ENCODE data around the gene SNAI1. TPM values are rescaled to one million over a fixed set of nuclear protein-coding genes. Genes with fewer than 3 reads are reported as not detected.

Gene SNAI1
- polyA plus RNA-seq, 1 experiment: 2.3 TPM

DNA sequence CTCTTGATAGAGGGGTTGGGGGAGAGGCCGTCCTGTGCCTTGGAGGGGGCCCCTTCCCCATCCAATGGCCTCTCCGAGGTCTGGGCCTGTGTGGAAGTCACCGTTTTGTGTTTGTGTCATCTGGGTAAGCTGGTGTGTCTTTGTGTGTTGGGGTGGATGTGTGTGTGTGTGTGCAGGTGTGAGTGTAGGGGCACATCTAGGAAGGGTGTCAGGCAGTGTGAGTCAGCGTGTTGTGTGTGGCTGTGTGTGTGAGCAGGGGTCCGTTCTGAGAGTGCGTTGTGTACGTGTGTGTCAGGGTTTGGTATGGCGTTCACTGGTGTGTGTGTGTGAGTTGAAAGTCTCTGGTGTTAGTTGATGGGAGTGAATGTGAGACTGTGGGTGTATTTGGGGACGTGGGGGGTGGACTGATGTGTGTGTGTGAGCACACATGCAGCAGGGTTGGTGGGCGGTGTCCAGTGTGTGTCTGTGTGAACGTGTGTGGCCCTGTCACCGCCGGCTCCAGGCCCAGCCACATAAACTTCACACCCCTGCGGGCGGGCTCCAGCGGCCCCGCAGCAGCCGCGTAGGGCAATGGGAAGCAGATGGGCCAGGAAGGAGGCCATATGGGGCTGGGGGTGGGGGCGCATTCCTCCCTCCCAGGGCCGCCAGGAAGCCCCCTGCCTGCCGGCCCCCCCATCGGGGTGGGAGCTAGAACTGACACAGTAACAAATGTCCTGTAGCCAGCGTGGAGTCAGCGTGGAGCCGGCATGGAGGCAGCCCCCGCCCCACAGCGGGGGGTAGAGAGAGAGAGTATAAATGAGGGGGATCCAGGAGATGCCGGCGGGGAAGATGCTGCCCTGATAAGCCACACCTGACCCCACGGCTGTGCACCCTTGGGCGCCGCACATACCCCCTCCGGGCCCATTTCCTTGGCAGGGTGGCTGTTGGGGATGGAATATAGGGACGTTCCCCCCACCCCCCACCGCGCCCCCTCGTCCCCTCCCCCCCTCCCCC lies 32.1 kb downstream of the SNAI1 start:
- TF ChIP-seq, protein P1, sequence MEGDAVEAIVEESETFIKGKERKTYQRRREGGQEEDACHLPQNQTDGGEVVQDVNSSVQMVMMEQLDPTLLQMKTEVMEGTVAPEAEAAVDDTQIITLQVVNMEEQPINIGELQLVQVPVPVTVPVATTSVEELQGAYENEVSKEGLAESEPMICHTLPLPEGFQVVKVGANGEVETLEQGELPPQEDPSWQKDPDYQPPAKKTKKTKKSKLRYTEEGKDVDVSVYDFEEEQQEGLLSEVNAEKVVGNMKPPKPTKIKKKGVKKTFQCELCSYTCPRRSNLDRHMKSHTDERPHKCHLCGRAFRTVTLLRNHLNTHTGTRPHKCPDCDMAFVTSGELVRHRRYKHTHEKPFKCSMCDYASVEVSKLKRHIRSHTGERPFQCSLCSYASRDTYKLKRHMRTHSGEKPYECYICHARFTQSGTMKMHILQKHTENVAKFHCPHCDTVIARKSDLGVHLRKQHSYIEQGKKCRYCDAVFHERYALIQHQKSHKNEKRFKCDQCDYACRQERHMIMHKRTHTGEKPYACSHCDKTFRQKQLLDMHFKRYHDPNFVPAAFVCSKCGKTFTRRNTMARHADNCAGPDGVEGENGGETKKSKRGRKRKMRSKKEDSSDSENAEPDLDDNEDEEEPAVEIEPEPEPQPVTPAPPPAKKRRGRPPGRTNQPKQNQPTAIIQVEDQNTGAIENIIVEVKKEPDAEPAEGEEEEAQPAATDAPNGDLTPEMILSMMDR (IDR thresholded peaks at IDR 0.05; ENCODE audit: low read depth, low read length): no peak
- Histone ChIP-seq H3K27ac (ENCODE audit: low read depth, low read length) (no peak overlapping the region), H3K4me3 (ENCODE audit: low read depth, low read length) (no peak overlapping the region), H3K9me3 (ENCODE audit: control insufficient read depth, insufficient read depth, low read length) (no peaks in the 10 kb centered on the region), H3K27me3 (ENCODE audit: control insufficient read depth, insufficient read depth, low read length) (no peaks in the 10 kb centered on the region)
- CTCF ChIA-PET: interaction anchor here (1.5 to 1.9 kb wide), 2 partner anchors 25 to 56 kb away, joined by 5 to 11 read pairs; no protein-coding TSS in a partner anchor
- POLR2A ChIA-PET: no interaction called here
- no peak for DNase-seq (ENCODE audit: low read depth, low spot score)

DNA sequence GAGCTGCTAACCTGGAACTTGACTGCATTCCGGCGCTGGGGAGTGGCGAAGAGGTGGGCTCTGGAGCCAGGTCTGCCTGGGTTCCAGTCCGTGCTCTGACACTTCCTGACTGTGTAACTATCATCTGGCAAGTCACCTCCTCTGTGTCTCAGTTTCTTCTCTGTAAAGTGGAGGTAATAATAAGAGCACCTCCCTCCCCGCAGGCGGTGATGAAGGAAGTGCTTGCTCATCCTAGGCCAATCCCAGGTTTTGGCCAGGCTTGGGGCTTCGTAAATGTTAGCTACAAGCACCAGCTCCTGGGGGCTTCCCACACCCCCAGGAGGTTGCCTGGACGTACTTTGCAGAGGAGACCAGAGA lies 32.8 kb downstream of the SNAI1 start:
- Histone ChIP-seq H3K9me3 (ENCODE audit: control insufficient read depth, insufficient read depth, low read length) (no peaks in the 10 kb centered on the region), H3K27me3 (ENCODE audit: control insufficient read depth, insufficient read depth, low read length) (no peaks in the 10 kb centered on the region), H3K4me3 (ENCODE audit: low read depth, low read length) (no peak overlapping the region), H3K27ac (ENCODE audit: low read depth, low read length) (no peak overlapping the region)
- TF ChIP-seq, protein P1 (IDR thresholded peaks at IDR 0.05; ENCODE audit: low read depth, low read length): no peak
- ChIA-PET POLR2A (no interaction called here), CTCF (interaction anchor here (1.9 kb wide), 1 partner anchor 55 kb away, joined by 11 read pairs; no protein-coding TSS in a partner anchor)
- no peak for DNase-seq (ENCODE audit: low read depth, low spot score)

DNA sequence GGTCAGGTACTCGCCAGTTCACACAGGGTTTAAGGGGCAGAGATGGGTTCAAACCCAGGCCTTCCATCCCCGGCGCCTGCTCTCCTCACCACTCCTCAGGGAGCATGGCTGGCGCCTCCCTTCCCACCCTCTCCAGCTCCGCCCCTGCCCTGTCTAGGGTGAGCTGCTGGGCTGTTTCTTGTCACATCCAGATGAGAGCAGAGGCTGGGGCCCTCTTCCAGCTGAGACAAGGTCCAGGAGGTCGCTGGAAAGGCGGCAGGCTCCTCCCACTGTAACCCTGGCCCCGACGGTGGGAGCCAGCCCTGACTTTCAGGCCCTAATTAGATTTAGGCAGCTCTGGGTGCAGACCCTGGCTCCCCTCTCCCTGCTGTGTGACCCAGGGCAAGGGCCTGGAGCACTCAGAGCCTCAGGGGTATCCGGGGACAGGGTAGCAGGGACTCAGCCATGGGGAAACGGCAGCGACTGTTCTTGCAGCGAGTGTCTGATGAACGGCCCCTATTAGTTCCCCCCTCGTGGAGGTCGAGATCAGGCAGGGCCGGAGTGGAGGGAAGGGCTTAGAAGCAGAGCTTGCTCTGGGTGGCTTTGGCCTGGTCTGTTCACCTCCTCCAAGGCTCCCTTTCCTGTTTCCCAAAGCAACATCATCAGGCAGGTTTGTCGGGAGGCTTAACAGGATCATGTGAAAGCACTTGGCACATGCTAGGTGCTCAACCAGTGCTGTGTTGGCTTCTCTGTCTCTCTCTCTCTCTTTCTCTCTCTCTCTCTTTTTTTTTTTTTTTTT lies 33.4 kb downstream of the SNAI1 start:
- TF ChIP-seq, protein P1 (IDR thresholded peaks at IDR 0.05; ENCODE audit: low read depth, low read length): no peak
- POLR2A ChIA-PET: interaction anchor here (1.4 kb wide), 1 partner anchor 33 kb away, joined by 5 read pairs; no protein-coding TSS in a partner anchor
- DNase-seq (ENCODE audit: low read depth, low spot score): no peak

DNA sequence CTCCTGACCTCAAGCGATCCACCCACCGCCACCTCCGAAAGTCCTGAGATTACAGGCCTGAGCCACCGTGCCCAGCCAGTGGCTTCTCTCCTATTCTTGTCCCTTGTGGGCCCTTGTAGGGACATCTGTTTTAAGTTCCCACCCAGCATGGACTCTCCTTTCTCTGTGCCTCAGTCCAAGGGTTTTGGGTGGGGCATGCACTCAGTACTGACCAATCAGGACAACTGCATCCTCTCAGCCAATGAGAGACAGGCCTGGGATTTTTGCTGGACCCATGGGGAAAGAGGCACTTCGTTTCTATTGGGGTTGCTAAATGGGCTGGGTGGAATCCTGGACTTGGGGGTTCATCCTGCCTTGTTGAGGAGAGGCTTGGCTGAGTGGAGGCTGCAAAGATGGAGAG lies 34.4 kb downstream of the SNAI1 start:
- POLR2A ChIA-PET: interaction anchor here (1.4 kb wide), 1 partner anchor 34 kb away, joined by 5 read pairs; no protein-coding TSS in a partner anchor
- TF ChIP-seq, protein P1 (IDR thresholded peaks at IDR 0.05; ENCODE audit: low read depth, low read length): no peak
- CTCF ChIA-PET: interaction anchor here (1.3 kb wide), 1 partner anchor 54 kb away, joined by 5 read pairs; no protein-coding TSS in a partner anchor
- Histone ChIP-seq H3K27ac (ENCODE audit: low read depth, low read length) (no peak overlapping the region), H3K4me3 (ENCODE audit: low read depth, low read length) (no peak overlapping the region), H3K9me3 (ENCODE audit: control insufficient read depth, insufficient read depth, low read length) (no peaks in the 10 kb centered on the region), H3K27me3 (ENCODE audit: control insufficient read depth, insufficient read depth, low read length) (no peaks in the 10 kb centered on the region)
- no peak for DNase-seq (ENCODE audit: low read depth, low spot score)

More for the DNA sequence above, 33.4 kb downstream of the SNAI1 start:
- Histone ChIP-seq H3K4me3 (ENCODE audit: low read depth, low read length) (no peak overlapping the region), H3K27ac (ENCODE audit: low read depth, low read length) (no peak overlapping the region), H3K9me3 (ENCODE audit: control insufficient read depth, insufficient read depth, low read length) (no peaks in the 10 kb centered on the region), H3K27me3 (ENCODE audit: control insufficient read depth, insufficient read depth, low read length) (no peaks in the 10 kb centered on the region)
- CTCF ChIA-PET: interaction anchor here (0.6 to 1.9 kb wide), 2 partner anchors 37 to 55 kb away, joined by 3 to 11 read pairs; no protein-coding TSS in a partner anchor

Data from AG04450 (cell line).